Activated CD8-positive, alpha-beta memory T cell treated with anti-CD3 and anti-CD28 coated beads for 36 hours (primary cell): Measurements from ENCODE around the gene PLAC1. TPM values are rescaled to one million over a fixed set of nuclear protein-coding genes. Genes with fewer than 3 reads are reported as not detected.

ENCODE experiments used
- CTCF ChIA-PET: fragments of 350-600 bp; sonication (Branson Sonifier 250); formaldehyde crosslinking; loops from one replicate; lab custom pipeline; 2021; ENCODE audit warnings: antibody characterized with exemption; lab: Charles Lee
- POLR2A ChIA-PET: fragments of 350-600 bp; sonication (Branson Sonifier 250); formaldehyde crosslinking; loops from one replicate; lab custom pipeline; 2021; ENCODE audit warnings: antibody characterized with exemption; lab: Charles Lee
- total RNA-seq, 2 experiments: library from RNA; stranded (reverse); gene quantifications; one replicate each; pipeline ENCODE4 v1.2.3, GENCODE V29; 2021

Gene PLAC1
- total RNA-seq, 2 experiments from 2014 or later = not detected

- ChIA-PET CTCF (interaction anchor here (1.4 kb wide), 1 partner anchor 232 kb away, joined by 3 read pairs; no protein-coding TSS in a partner anchor), POLR2A (no interaction called here)
Observed at GRCh38 chrX:134520860-134521390, 137.3 kb downstream of the PLAC1 start.

Other genes with a start within 250 kb of the PLAC1 start
- gene HPRT1, start 198.3 kb downstream of the PLAC1 start, total RNA-seq = 100 to 1,000 TPM in 1 of 2 experiments, 10 to 100 TPM in 1; 98.0 to 104 TPM
- gene PABIR2, start 138.7 kb upstream of the PLAC1 start, total RNA-seq = 10 to 100 TPM; 30.9 to 31.9 TPM